IPS-15b (cell line): Measurements from ENCODE around the gene SERTAD3.
A peak's percentile ranks its signal among the peaks of the same experiment; 100 is the strongest.
"Not testable (repeated sequence)": the region's sequence is repeated elsewhere in the genome, so short reads cannot be mapped to it uniquely, and the experiment has no call there.

ENCODE experiments used
- H3K27me3 ChIP-seq: one replicate; pipeline ENCODE4 v1.6.1; 2013; ENCODE audit warnings: low read length; ENCODE audit not compliant: control insufficient read depth, insufficient read depth
- H3K36me3 ChIP-seq: one replicate; pipeline ENCODE4 v1.6.1; 2013; ENCODE audit warnings: low read length; ENCODE audit not compliant: control insufficient read depth, insufficient read depth
- H3K4me1 ChIP-seq: one replicate; pipeline ENCODE4 v1.6.1; 2013; ENCODE audit warnings: mild to moderate bottlenecking, low read length; ENCODE audit not compliant: control insufficient read depth, insufficient read depth
- H3K4me3 ChIP-seq: one replicate; pipeline ENCODE4 v1.5.1; 2013; ENCODE audit warnings: low read depth, low read length
- H3K9ac ChIP-seq: one replicate; pipeline ENCODE4 v1.6.1; 2013; ENCODE audit warnings: low read depth, mild to moderate bottlenecking, low read length
- H3K9me3 ChIP-seq: one replicate; pipeline ENCODE4 v1.6.1; 2013; ENCODE audit warnings: mild to moderate bottlenecking, low read length; ENCODE audit not compliant: control insufficient read depth, insufficient read depth

Gene SERTAD3

DNA sequence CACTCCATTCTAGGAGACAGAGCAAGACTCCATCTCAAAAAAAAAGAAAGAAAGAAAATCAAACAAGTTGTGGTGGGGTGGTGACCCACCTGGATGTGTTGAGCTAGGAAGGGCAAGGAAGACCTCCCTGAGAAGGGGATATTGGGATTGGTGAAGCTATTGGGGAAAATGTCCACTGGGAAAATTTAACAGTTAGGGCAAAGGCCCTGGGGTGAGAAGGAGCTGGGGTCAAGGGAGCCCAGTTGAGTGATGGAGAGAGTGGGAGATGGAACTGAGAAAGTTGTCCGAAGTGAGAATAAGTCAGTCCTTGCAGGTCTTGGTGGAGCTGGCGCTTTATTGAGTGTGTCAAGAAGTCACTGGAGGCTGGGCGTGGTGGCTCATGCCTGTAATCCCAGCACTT, 5.9 kb downstream of the SERTAD3 start:
- peaks cover 5% of the 10 kb centered on the region for H3K4me1 ChIP-seq

DNA sequence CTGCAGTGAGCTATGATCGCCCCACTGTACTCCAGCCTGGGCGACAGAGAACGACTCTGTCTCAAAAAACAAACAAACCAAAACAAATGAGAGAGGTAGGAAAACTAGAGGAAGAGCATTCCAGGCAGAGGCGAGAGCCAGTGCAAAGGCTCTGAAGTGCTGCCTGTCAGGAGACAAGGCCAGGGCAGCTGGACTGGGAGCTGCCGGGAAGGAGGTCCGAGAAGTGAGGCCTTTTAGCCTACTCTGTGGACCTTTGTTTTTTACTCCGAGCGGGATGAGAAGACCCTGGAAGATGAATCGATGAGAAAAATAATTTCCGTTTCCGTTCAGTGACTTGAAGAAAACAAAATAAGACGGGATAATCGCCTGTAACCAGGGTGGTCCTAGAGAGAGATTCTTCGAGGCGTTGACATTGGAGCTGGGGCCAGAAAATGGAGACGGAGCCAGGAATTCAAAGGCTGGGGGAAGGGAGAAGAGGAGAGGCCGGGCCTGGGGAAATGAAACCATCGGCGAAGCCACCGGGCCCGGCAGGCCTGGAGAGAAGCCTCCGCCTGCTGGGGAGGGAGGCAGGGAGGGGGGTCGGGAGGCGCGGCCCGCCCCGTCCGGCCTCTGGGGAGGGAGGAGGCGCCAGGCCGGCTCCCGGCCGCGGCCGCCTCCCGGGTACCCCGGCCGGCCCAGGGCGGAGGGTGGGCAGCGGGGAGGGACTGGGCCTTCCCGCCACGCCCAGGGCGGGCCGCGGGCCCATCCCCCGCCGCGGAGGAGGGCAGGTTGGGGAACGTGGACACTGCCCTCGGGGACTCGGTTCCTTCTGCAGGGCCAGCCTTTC, 10.5 kb downstream of the SERTAD3 start:
- Histone ChIP-seq H3K9ac (no peak overlapping the region), H3K27me3 (no peaks in the 10 kb centered on the region), H3K4me3 (peak overlapping the region; percentile 62), H3K36me3 (no peaks in the 10 kb centered on the region), H3K4me1 (no peaks in the 10 kb centered on the region), H3K9me3 (no peaks in the 10 kb centered on the region)

More for the DNA sequence above, 5.9 kb downstream of the SERTAD3 start:
- H3K9ac ChIP-seq = no peak overlapping the region
- no peaks in the 10 kb centered on the region for H3K27me3 ChIP-seq
- H3K36me3 ChIP-seq = peaks cover 14% of the 10 kb centered on the region
- no peak overlapping the region for H3K4me3 ChIP-seq
- H3K9me3 ChIP-seq = no peaks in the 10 kb centered on the region

- not testable (repeated sequence) for H3K4me3 ChIP-seq, H3K9me3 ChIP-seq, H3K36me3 ChIP-seq, H3K9ac ChIP-seq, H3K27me3 ChIP-seq, H3K4me1 ChIP-seq
Observed at GRCh38 chr19:40432760-40433159, 11.4 kb downstream of the SERTAD3 start.

DNA sequence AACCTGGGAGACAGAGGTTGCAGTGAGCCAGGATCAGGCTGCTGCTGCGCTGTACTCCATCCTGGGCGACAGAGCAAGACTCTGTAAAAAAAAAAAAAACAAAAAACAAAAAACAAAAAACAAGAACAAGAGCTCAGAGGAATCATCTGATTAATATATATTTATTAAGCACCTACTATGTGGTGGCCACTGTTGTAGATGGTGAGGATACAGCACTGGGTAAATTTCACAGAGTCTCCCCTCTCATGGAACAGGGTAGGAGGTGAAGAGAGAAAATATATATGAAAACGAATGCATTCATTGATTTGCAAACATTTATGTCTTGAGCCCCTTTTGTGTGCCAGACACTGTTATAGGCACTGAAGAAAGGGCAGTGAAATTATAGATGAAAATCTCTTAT, 12.4 kb downstream of the SERTAD3 start:
- Histone ChIP-seq H3K27me3 (no peaks in the 10 kb centered on the region), H3K4me1 (no peaks in the 10 kb centered on the region), H3K36me3 (no peaks in the 10 kb centered on the region), H3K9ac (no peak overlapping the region), H3K9me3 (no peaks in the 10 kb centered on the region), H3K4me3 (no peak overlapping the region)

- H3K9me3 ChIP-seq, H3K27me3 ChIP-seq, H3K4me3 ChIP-seq, H3K4me1 ChIP-seq, H3K36me3 ChIP-seq, H3K9ac ChIP-seq: not testable (repeated sequence)
Observed at GRCh38 chr19:40430242-40430641, 13.9 kb downstream of the SERTAD3 start.

GRCh38 chr19:40428197-40428596, 15.9 kb downstream of the SERTAD3 start:
- H3K4me3 ChIP-seq, H3K9ac ChIP-seq, H3K9me3 ChIP-seq, H3K27me3 ChIP-seq, H3K36me3 ChIP-seq, H3K4me1 ChIP-seq: not testable (repeated sequence)

DNA sequence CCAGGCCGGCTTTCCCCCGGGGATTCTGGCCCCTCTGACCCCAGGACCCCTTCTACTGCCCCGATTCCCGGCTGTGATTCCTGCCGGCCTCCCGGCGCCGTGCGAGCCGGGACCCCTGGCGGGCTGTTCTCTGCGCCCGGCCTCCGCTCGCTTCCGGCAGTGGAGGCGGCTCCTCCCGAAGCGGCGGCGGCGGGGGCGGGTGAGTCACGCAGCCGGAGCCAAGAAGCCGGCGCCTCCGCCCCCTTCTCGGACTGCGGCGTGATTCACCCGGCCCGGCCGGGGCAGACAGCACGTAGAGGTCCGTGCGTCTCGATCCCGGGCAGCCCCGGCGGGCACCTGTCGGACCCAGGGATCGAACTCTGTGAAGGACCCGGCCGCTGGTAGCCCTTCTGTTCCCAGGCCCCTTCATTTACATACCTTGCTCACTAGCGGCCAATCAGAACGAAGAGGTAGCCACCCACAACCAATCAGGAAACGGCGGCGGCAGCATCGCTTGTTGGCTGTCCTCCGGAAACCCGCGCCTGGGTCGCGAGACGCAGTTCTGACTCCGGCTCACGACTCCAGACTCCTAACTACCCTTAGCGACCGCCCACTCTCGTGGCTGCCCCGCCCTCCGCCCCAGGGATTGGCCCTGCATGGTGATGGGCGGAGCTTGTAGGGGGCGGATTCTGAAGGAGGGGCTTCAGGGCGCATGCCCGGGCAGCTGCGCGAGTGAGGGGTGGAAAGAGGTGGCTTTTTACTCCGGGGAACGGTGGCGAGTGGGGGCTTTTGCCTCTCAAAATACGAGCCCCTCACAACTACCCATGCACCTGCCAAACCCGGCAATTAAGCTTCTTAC, 18.5 kb downstream of the SERTAD3 start, which contains the start of gene SERTAD1:
SERTAD1 (minus strand) TSS at position 543 of the 838 bp plus-strand sequence. CDS start 2,446 bp downstream, outside the sequence.
- peaks cover 4% of the 10 kb centered on the region for H3K36me3 ChIP-seq
- peak within 1 kb of the TSS; percentile 71 for H3K9ac ChIP-seq
- H3K27me3 ChIP-seq = no peaks in the 10 kb centered on the region
- H3K9me3 ChIP-seq = no peaks in the 10 kb centered on the region
- H3K4me1 ChIP-seq = peaks cover 3% of the 10 kb centered on the region
- peak within 1 kb of the TSS; percentile 76 for H3K4me3 ChIP-seq

GRCh38 chr19:40424637-40425449, 19.3 kb downstream of the SERTAD3 start:
- H3K27me3 ChIP-seq = no peaks in the 10 kb centered on the region
- peak overlapping the region; percentile 71 for H3K9ac ChIP-seq
- peak overlapping the region; percentile 76 for H3K4me3 ChIP-seq
- peaks cover 4% of the 10 kb centered on the region for H3K36me3 ChIP-seq
- no peaks in the 10 kb centered on the region for H3K9me3 ChIP-seq
- H3K4me1 ChIP-seq = peaks cover 3% of the 10 kb centered on the region

DNA sequence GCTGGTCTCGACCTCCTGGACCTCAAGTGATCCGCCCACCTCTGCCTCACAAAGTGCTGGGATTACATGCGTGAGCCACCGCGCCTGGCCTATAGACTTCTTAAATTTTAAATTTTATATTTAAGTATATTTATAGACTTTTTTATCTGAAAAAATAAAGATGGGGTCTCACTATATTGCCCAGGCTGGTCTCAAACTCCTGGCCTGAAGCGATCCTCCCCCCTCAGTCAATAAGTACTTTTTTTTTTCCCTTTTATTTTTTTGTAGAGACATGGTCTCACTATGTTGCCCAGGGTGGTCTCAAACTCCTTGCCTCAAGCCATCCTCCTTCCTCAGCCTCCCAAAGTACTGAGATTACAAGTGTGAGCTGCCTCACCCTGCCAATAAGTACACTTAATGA, 20.2 kb downstream of the SERTAD3 start:
- Histone ChIP-seq H3K4me3 (no peak overlapping the region), H3K9me3 (no peaks in the 10 kb centered on the region)

GRCh38 chr19:40422748-40423566, 21.2 kb downstream of the SERTAD3 start:
- Histone ChIP-seq H3K4me3 (no peak overlapping the region), H3K4me1 (peaks cover 3% of the 10 kb centered on the region), H3K36me3 (peaks cover 4% of the 10 kb centered on the region), H3K9ac (no peak overlapping the region), H3K27me3 (no peaks in the 10 kb centered on the region), H3K9me3 (no peaks in the 10 kb centered on the region)

More for the DNA sequence above, 20.2 kb downstream of the SERTAD3 start:
- no peaks in the 10 kb centered on the region for H3K27me3 ChIP-seq
- no peak overlapping the region for H3K9ac ChIP-seq
- H3K36me3 ChIP-seq = peaks cover 4% of the 10 kb centered on the region
- peaks cover 3% of the 10 kb centered on the region for H3K4me1 ChIP-seq
